Activated CD4-positive, alpha-beta memory T cell treated with anti-CD3 and anti-CD28 coated beads, Interleukin-2, amount 10 ng/mL, durations not matched to agents 7 days and 5 days (primary cell): Measurements from ENCODE around the gene ZBED4. TPM values are rescaled to one million over a fixed set of nuclear protein-coding genes. Genes with fewer than 3 reads are reported as not detected.
A peak's percentile ranks its signal among the peaks of the same experiment; 100 is the strongest.
"Not testable (repeated sequence)": the region's sequence is repeated elsewhere in the genome, so short reads cannot be mapped to it uniquely, and the experiment has no call there.

ENCODE experiments used
- CTCF ChIA-PET: fragments of 350-600 bp; sonication (Branson Sonifier 250); formaldehyde crosslinking; loops from one replicate; lab custom pipeline; 2021; ENCODE audit warnings: antibody characterized with exemption, inconsistent platforms; lab: Charles Lee
- POLR2A ChIA-PET: fragments of 350-600 bp; sonication (Branson Sonifier 250); formaldehyde crosslinking; loops from one replicate; lab custom pipeline; 2021; ENCODE audit warnings: antibody characterized with exemption; lab: Charles Lee
- DNase-seq: peaks from one replicate; pipeline ENCODE4 v3.0.0-alpha.2; 2020
- H3K27ac Mint-ChIP-seq: one replicate; pipeline ENCODE4 v1.8.0; 2021; ENCODE audit warnings: mild to moderate bottlenecking, mixed read lengths
- H3K27me3 Mint-ChIP-seq: one replicate; pipeline ENCODE4 v1.8.0; 2021; ENCODE audit warnings: mixed read lengths
- H3K36me3 Mint-ChIP-seq: one replicate; pipeline ENCODE4 v1.8.0; 2021; ENCODE audit warnings: low read depth, mixed read lengths
- H3K4me1 Mint-ChIP-seq: one replicate; pipeline ENCODE4 v1.8.0; 2021; ENCODE audit warnings: mixed read lengths
- H3K4me3 Mint-ChIP-seq: one replicate; pipeline ENCODE4 v1.8.0; 2021; ENCODE audit warnings: mild to moderate bottlenecking, mixed read lengths
- H3K9me3 Mint-ChIP-seq: one replicate; pipeline ENCODE4 v1.8.0; 2021; ENCODE audit warnings: mixed read lengths
- total RNA-seq, 2 experiments: library from RNA; stranded (reverse); gene quantifications; one replicate each; pipeline ENCODE4 v1.2.3, GENCODE V29; 2021

The ZBED4 gene
- total RNA-seq, 2 experiments from 2014 or later: 20.6 to 21.8 TPM

DNA sequence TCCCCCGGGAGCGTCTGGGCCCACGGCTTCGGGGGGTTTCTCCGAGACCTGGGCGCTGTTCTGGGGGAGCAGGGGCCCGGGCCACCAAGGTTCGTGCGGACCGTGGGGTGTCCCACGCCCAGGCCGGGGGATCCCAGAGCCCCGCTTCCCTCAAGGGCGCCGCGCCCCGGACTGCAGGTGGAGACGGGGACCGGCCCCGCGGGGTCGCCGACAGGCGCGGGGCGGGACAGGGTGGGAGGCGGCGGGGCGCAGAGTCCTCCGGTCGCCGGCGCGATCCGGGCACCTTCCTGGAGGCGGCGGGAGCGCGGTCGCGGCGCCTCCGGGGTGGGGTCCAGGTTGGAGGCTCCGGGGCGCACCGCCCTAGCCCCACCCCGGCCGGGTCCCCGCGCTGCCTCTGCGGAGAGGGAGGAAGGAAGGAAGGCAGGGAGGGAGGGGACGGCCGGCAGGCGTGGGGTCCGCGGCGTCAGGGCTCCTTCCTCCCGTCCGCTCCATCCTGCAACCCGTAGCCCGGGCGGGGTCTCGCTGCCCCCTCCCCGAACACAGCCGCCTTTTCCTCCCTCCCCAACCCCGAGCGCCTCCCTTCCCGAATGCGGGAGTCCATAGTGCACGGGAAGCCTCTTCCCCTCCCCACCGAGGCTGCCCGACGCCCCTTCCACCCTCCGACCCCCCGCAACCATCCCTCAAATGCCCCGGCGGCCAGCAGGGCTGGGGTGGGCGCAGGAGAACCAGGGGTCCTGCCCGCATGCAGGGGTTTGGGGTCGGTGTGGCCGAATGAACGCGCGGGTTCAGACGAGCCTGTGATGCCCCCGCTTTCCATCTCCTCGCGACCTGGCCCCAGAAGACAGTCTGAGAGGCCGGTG lies 4.3 kb upstream of the ZBED4 start:
- Mint-ChIP-seq H3K9me3 (no peaks in the 10 kb centered on the region), H3K4me1 (peaks cover 31% of the 10 kb centered on the region), H3K27me3 (peaks cover 32% of the 10 kb centered on the region), H3K4me3 (peak overlapping the region; percentile 31), H3K36me3 (peaks cover 4% of the 10 kb centered on the region), H3K27ac (no peak overlapping the region)
- ChIA-PET POLR2A (interaction anchor here (1.1 to 1.8 kb wide), 2 partner anchors 10 to 23 kb away, joined by 3 to 14 read pairs; no protein-coding TSS in a partner anchor), CTCF (no interaction called here)
- DNase-seq: peak; percentile 53

- ChIA-PET CTCF (no interaction called here), POLR2A (interaction anchor here (1.1 to 3.3 kb wide), 3 partner anchors 11 to 24 kb away, joined by 3 to 16 read pairs (median 8); no protein-coding TSS in a partner anchor)
- Mint-ChIP-seq H3K4me1 (peaks cover 39% of the 10 kb centered on the region), H3K4me3 (peak overlapping the region; percentile 31), H3K27ac (no peak overlapping the region), H3K27me3 (peaks cover 26% of the 10 kb centered on the region), H3K36me3 (peaks cover 11% of the 10 kb centered on the region), H3K9me3 (no peaks in the 10 kb centered on the region)
- no peak for DNase-seq
Observed at GRCh38 chr22:49850021-49850911, 3.4 kb upstream of the ZBED4 start.

GRCh38 chr22:49850959-49851802 lies 2.5 kb upstream of the ZBED4 start:
- no peak for DNase-seq
- peaks cover 15% of the 10 kb centered on the region for H3K36me3 Mint-ChIP-seq
- H3K4me3 Mint-ChIP-seq: peak overlapping the region; percentile 31
- H3K9me3 Mint-ChIP-seq: no peaks in the 10 kb centered on the region
- CTCF ChIA-PET: no interaction called here
- POLR2A ChIA-PET: interaction anchor here (0.6 to 3.3 kb wide), 6 partner anchors 11 to 67 kb away, joined by 3 to 16 read pairs (median 7); partner anchors contain the start of genes ALG12 and CRELD2
- peak overlapping the region; percentile 66 for H3K27ac Mint-ChIP-seq
- peaks cover 19% of the 10 kb centered on the region for H3K27me3 Mint-ChIP-seq
- peaks cover 48% of the 10 kb centered on the region for H3K4me1 Mint-ChIP-seq

DNA sequence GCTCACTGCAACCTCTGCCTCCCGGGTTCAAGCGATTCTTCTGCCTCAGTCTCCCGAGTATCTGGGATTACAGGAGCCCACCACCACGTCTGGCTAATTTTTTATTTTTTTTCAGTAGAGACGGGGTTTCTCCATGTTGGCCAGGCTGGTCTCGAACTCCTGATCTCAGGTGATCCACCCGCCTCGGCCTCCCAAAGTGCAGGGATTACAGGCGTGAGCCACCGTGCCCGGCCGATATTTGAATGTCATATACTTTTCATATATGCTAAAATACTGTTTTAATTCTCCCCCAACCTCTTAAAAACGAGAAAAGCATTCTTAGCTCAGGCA lies 1.1 kb upstream of the ZBED4 start:
- H3K36me3 Mint-ChIP-seq: peaks cover 15% of the 10 kb centered on the region
- DNase-seq, H3K9me3 Mint-ChIP-seq, H3K27me3 Mint-ChIP-seq: not testable (repeated sequence)
- peak overlapping the region; percentile 61 for H3K4me3 Mint-ChIP-seq
- peaks cover 53% of the 10 kb centered on the region for H3K4me1 Mint-ChIP-seq
- ChIA-PET CTCF (interaction anchor here (1.0 to 1.1 kb wide), 2 partner anchors 11 to 14 kb away, joined by 3 to 7 read pairs; no protein-coding TSS in a partner anchor), POLR2A (interaction anchor here (1.5 to 3.3 kb wide), 4 partner anchors 12 to 26 kb away, joined by 3 to 16 read pairs (median 7); no protein-coding TSS in a partner anchor)
- peak overlapping the region; percentile 23 for H3K27ac Mint-ChIP-seq

DNA sequence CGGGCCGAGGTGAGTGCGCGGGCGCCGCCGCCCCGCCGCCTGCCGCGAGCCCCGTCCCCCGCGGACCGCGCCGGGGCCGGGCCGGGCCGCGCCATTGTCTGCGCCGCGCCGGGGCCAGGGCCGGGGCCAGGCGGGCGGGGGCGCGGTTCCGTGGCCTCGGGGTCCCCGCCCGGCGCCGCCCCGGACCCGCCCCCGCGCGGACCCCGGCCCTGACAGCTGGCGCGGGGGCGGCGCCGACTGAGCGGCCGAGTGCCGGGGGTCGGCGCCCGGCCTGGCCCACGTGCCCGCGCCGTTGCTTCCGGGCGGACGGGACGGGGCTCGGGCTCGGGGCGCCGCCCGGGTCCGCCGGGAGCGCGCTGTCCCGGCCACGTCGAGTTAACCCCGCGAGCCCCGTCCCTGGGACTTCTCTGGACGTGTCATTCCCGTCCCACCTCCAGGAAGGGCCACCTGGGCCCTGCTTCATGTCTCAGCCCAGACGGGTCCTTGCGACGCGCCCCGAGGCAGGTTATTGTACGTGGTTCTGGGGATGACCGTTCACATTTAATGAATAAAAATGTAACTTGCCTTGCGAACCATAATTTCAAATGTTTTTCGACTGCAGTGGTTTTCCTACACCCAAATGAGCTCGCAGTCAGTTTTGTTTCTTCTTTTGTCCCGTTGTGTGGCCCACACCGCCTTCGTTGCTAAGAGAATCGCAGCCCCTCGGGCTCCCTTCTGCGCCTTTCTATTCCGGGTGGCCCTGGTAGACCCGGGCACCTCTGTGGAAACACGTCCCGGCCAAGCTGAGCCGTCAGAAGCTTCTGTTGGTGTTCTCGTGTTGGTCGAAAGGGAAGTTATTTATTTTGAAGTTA lies 562 bp downstream of the ZBED4 start:
- CTCF ChIA-PET: interaction anchor here (1.2 to 1.4 kb wide), 2 partner anchors 33 to 87 kb away, joined by 3 to 4 read pairs; no protein-coding TSS in a partner anchor
- POLR2A ChIA-PET: interaction anchor here (1.0 to 5.1 kb wide), 15 partner anchors 8 to 72 kb away, joined by 3 to 38 read pairs (median 5); partner anchors contain the start of genes ALG12 and CRELD2
- peak overlapping the region; percentile 95 for H3K4me3 Mint-ChIP-seq
- H3K36me3 Mint-ChIP-seq: peaks cover 17% of the 10 kb centered on the region
- no peaks in the 10 kb centered on the region for H3K27me3 Mint-ChIP-seq
- H3K9me3 Mint-ChIP-seq: no peaks in the 10 kb centered on the region
- peaks cover 58% of the 10 kb centered on the region for H3K4me1 Mint-ChIP-seq
- H3K27ac Mint-ChIP-seq: peak overlapping the region; percentile 89
- DNase-seq: peak; percentile 39

GRCh38 chr22:49855251-49855911 lies 1.7 kb downstream of the ZBED4 start:
- peaks cover 17% of the 10 kb centered on the region for H3K36me3 Mint-ChIP-seq

GRCh38 chr22:49856343-49856742 lies 2.7 kb downstream of the ZBED4 start:
- Mint-ChIP-seq H3K27me3 (no peaks in the 10 kb centered on the region), H3K9me3 (no peaks in the 10 kb centered on the region), H3K36me3 (peaks cover 14% of the 10 kb centered on the region), H3K27ac (no peak overlapping the region), H3K4me1 (peaks cover 46% of the 10 kb centered on the region), H3K4me3 (no peak overlapping the region)
- POLR2A ChIA-PET: interaction anchor here (1.0 to 5.1 kb wide), 8 partner anchors 10 to 80 kb away, joined by 3 to 38 read pairs (median 6); no protein-coding TSS in a partner anchor
- CTCF ChIA-PET: interaction anchor here (1.3 kb wide), 1 partner anchor 174 kb away, joined by 4 read pairs; no protein-coding TSS in a partner anchor
- no peak for DNase-seq

More at GRCh38 chr22:49855251-49855911, 1.7 kb downstream of the ZBED4 start:
- H3K4me3 Mint-ChIP-seq: peak overlapping the region; percentile 95
- H3K4me1 Mint-ChIP-seq: peaks cover 51% of the 10 kb centered on the region
- peak overlapping the region; percentile 41 for H3K27ac Mint-ChIP-seq
- no peak for DNase-seq
- no peaks in the 10 kb centered on the region for H3K9me3 Mint-ChIP-seq
- CTCF ChIA-PET: interaction anchor here (1.2 to 1.4 kb wide), 3 partner anchors 34 to 175 kb away, joined by 3 to 4 read pairs (median 4); no protein-coding TSS in a partner anchor
- H3K27me3 Mint-ChIP-seq: no peaks in the 10 kb centered on the region
- POLR2A ChIA-PET: interaction anchor here (1.0 to 5.1 kb wide), 18 partner anchors 9 to 81 kb away, joined by 3 to 38 read pairs (median 4); partner anchors contain the start of genes ALG12 and CRELD2

- Mint-ChIP-seq H3K9me3 (no peaks in the 10 kb centered on the region), H3K36me3 (peaks cover 14% of the 10 kb centered on the region), H3K27me3 (no peaks in the 10 kb centered on the region), H3K4me3 (no peak overlapping the region), H3K27ac (no peak overlapping the region), H3K4me1 (peaks cover 44% of the 10 kb centered on the region)
- DNase-seq: no peak
- POLR2A ChIA-PET: interaction anchor here (0.7 to 5.1 kb wide), 5 partner anchors 11 to 49 kb away, joined by 3 to 38 read pairs (median 6); no protein-coding TSS in a partner anchor
- CTCF ChIA-PET: no interaction called here
Observed at GRCh38 chr22:49856766-49857618, 3.3 kb downstream of the ZBED4 start.

DNA sequence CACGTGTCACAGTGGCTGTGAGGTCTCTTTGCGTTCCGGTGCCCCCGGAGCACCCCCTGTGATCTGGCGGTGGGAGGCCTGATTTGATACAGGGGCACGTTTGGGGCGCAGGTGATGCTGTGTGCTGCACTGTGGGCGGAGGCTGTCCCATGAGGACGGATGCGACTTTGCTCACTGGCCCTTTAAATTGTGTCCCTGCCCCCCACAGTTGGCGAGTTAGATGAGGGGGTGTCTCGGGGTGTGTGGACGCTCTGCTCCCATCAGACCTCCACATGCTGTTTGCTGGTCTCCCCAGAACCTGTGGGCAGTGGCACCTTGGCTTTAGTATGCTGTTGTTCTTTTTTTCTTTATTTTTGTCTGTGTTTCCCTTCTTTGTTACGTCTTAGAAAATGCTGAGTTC lies 5.2 kb downstream of the ZBED4 start:
- H3K9me3 Mint-ChIP-seq: no peaks in the 10 kb centered on the region
- POLR2A ChIA-PET: interaction anchor here (5.1 kb wide), 1 partner anchor 33 kb away, joined by 38 read pairs; no protein-coding TSS in a partner anchor
- no peak overlapping the region for H3K27ac Mint-ChIP-seq
- no peak for DNase-seq
- H3K4me3 Mint-ChIP-seq: no peak overlapping the region
- H3K36me3 Mint-ChIP-seq: peaks cover 17% of the 10 kb centered on the region
- H3K4me1 Mint-ChIP-seq: peaks cover 49% of the 10 kb centered on the region
- CTCF ChIA-PET: interaction anchor here (1.4 kb wide), 1 partner anchor 91 kb away, joined by 3 read pairs; no protein-coding TSS in a partner anchor
- H3K27me3 Mint-ChIP-seq: no peaks in the 10 kb centered on the region
